Fibroblast of villous mesenchyme (primary cell): Measurements from ENCODE around the gene PAX2. TPM values are rescaled to one million over a fixed set of nuclear protein-coding genes. Genes with fewer than 3 reads are reported as not detected.

Experiments
- DNase-seq: peaks from one replicate; pipeline ENCODE4 v3.0.0-alpha.2; 2010; ENCODE audit warnings: low read depth
- H3K4me3 ChIP-seq: 2 replicates; pipeline ENCODE4 v1.5.1; 2011; ENCODE audit warnings: low read depth, mild to moderate bottlenecking, low read length
- total RNA-seq: library from RNA; depleted of rRNA; stranded (reverse); fragments of >200 nt; gene quantifications from 2 replicates; pipeline ENCODE4 v1.2.3, GENCODE V29; 2012
- TF ChIP-seq, protein P1 (sequence below): IDR thresholded peaks from 2 replicates; pipeline ENCODE4 v1.5.1; 2012; ENCODE audit warnings: low read depth, mild to moderate bottlenecking, low read length; ENCODE audit not compliant: insufficient read depth

Gene PAX2
- total RNA-seq, 1 donor: not detected

DNA sequence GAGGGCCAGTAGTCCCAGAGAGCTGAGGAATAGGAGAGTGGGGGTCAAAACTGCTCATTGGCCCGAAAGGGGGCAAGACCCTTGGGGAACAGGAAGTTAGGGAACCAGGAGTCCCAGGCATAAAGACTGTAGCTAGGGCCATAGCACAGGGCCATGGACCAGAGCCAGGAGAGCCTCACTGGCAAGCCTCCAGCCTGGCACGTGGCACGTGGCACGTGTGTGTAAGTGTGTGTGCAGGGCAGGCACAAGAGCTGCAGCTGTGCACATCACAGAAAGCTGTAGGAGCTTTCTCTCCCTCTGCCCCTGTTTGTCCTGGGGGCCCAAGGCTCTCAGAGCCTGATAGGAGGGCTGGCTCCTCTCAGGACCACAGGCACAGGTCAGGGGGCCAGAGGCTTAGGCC is 119.6 kb downstream of the PAX2 start:
- DNase-seq: no peak
- TF ChIP-seq, protein P1, sequence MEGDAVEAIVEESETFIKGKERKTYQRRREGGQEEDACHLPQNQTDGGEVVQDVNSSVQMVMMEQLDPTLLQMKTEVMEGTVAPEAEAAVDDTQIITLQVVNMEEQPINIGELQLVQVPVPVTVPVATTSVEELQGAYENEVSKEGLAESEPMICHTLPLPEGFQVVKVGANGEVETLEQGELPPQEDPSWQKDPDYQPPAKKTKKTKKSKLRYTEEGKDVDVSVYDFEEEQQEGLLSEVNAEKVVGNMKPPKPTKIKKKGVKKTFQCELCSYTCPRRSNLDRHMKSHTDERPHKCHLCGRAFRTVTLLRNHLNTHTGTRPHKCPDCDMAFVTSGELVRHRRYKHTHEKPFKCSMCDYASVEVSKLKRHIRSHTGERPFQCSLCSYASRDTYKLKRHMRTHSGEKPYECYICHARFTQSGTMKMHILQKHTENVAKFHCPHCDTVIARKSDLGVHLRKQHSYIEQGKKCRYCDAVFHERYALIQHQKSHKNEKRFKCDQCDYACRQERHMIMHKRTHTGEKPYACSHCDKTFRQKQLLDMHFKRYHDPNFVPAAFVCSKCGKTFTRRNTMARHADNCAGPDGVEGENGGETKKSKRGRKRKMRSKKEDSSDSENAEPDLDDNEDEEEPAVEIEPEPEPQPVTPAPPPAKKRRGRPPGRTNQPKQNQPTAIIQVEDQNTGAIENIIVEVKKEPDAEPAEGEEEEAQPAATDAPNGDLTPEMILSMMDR: no peak
- no peak overlapping the region for H3K4me3 ChIP-seq

DNA sequence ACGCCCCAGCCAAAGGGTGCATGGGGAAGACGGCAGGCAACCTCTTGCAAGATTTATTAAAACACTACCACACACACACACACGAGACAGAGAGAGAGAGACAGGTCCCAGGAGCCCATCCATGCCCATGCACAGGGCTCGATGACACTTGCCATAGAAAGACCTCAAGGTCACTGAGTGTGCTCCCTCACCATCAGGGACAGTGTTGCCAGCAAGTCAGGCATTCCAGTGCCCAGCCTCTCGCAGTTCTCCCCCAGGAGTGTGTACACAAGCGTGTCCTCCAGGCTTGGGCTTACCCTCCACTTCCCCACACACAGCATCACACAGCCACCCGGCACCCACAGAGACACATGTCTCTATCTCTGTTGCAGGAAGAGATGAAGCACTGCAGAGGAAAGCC is 120.6 kb downstream of the PAX2 start:
- DNase-seq: no peak
- TF ChIP-seq, protein P1: no peak
- H3K4me3 ChIP-seq: no peak overlapping the region

DNA sequence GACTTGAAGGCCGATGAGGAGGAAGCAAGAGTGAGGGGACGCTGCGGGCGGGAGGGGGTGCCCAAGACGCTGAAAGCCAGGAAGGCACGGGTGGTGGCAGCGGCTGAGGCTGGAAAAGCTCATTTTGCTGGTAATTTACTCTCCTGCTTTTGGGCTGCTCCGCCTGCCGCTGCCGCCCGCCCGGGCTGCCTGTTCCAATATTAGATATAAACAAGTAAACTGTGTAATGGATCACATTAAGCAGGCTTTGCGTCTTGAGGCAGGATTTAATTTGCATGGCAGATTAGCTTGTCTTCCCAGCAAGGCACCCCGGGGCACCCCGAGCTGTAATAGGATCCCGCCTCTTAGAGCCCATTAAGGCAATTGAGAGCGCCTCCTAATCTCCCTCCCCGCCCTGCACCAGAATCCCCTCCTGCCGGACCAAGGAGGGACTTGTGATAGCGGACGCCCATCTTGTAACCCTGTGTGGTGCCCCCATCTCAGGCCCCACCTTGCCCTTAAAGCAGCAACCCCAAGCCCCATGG is 121.3 kb downstream of the PAX2 start:
- DNase-seq: no peak
- TF ChIP-seq, protein P1: no peak
- no peak overlapping the region for H3K4me3 ChIP-seq

DNA sequence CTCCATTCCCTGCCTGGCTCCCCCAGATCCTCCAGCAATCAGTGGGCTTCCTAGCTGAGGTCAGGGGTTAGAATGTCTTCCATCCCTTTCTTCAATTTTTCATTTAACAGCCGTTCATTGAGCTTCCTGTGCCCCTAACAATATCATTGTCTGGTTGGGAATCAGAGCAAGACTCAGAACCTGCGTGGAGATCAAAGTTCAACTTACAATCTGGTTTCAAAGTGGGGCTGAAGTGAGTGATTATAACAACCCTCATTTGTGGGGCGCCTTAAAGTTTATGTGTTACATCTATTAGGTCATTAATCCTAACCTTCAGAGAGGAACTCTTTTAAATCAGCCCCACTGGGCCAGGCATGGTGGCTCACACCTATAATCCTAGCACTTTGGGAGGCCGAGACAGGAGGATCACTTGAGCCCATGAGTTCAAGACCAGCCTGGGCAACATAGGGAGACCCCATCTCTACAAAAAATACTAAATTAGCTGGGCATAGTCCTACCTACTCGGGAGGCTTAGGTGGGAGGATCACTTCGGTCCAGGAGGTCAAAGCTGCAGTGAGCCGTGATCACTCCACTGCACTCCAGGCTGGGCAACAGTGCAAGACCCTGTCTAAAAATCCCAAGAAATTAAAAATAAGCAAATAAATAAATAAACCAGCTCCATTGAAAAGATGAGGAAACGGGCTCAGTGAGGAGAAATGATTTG is 122.0 kb downstream of the PAX2 start:
- TF ChIP-seq, protein P1: no peak
- no peak for DNase-seq
- no peak overlapping the region for H3K4me3 ChIP-seq

DNA sequence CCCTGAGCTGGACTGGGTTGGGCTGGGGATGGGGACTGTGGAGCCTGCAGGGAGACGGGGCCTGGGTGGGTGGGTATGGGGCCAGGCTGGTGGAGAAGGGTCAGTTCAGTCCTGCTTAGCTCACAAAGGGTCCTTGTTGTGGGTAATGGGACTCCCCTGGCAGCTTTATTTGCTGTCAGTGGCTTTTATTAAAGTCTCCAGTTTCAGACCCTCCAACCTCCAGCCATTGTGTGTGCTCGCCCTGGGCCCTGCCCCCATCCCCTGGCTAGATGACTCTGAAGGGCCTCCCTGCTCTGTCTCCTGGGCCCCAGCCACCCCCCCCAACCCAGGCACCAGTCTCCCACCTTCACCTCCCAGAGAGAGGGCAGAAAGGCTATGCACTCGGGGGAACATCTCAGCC is 123.0 kb downstream of the PAX2 start:
- TF ChIP-seq, protein P1: no peak
- DNase-seq: no peak
- no peak overlapping the region for H3K4me3 ChIP-seq

DNA sequence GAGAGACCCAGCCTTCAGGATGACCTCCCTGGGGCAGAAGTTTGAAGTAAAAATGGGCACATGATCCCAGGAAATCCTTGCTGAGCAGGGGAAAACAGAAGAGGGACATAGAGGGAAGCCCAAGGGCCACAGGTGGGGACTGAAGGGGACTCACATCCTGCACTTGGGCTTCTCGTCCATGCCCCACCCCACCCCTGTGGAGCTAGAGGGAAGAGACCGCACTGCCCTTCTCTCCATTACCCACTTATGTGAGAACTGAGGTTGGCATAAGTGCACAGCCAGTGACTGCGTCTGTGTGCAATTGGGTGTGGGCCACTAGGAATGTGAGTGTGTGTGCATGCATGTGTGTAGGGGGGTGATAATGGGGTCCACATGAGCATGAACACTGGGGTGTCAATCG is 124.0 kb downstream of the PAX2 start:
- TF ChIP-seq, protein P1: no peak
- no peak overlapping the region for H3K4me3 ChIP-seq
- no peak for DNase-seq
